GM19023 (cell line): Measurements from ENCODE around the gene SUFU.

Source experiments
- ATAC-seq: cut with Tn5 transposase; IDR thresholded peaks from one replicate; pipeline ENCODE4 v1.9.1; 2021; ENCODE audit warnings: mild to moderate bottlenecking, moderate library complexity; ENCODE audit not compliant: unreplicated experiment

The SUFU gene

DNA sequence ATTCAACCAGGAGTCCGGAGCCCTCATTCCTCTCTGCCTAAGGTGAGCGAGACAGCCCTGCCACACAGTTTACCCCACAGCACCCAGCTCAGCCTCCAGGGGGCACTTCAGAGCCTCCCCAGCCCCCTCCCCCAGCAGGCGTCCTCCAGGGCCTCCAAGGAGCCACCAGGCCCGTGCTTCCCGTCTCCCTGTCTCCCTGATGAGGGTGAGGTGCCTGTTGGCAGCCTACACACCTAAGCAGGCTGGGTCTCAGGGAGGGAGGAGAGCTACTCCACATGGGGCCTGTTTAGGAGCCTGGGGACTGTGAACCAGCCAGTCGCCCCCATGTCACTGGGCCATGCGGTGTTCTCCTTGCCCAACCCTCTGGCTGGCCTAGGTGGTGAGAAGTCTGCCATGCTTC is 111.6 kb downstream of the SUFU start:
- ATAC-seq, result no peak

DNA sequence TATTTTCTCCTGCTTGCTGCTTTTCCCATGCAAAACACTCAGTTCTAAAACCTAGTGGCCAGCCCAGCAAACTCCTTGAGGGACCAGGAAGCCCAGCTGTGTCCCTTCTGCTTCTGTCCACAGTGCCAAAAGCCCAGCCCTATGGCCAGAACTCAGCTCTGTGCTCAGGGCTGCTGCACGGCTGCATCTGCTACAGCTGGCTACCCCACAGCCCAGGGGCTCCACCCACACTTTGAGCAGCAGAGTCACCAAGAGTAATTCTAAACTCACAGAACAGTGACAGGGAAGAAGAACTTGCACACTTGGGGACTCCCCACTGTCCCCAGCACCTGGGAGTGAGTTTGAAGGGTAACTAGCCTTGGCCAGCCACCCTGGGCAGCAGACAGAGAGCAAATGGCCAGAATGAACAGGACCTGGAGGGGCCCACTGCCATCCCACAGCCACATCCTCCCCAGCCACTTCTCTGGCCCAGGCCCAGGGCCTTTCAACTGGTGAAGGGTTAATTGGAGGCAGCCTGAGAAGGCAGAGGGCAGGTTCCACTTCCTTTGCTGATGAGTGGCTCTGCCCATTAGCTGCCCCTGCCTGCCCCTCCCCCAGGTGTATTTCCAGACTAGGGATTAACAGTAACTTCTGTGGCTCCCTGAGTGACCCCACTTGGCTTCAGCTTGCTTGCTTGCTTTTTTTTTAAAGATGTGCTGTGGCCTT is 112.4 kb downstream of the SUFU start:
- peak; percentile 79 for ATAC-seq

DNA sequence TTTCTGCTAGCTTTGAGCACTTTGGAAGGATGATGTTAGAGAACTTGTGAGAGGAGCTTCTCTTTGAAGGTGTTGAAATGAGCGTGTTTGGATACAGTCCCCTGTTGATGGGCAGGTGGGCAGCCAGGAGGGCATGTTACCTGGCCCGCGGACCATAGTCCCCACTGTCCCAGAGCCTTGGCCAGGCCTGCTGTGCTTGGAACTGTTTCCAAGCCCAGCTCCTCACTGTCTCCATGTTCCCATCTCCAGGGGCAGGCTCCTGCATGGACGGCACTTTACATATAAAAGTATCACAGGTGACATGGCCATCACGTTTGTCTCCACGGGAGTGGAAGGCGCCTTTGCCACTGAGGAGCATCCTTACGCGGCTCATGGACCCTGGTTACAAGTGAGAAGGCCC is 113.3 kb downstream of the SUFU start:
- ATAC-seq, result no peak

DNA sequence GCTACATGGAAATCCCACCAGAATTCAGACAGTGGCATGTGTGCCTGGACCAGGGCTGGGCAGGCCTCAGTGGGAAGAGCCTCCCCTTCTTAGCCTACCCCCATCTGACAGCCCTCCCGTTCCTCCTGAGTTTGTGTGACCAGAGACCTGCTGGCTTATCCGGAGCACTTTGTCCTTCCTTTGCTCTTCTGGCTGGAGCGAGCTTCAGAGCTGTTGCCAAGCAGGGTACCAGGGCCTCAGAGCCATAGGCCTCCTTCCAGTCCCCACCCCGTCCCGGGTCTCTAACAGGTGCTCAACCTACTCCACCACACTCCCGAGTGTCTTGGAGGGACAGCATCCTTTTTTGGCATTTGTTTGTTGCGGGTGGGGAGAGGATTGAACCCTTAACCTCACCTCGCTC is 114.0 kb downstream of the SUFU start:
- ATAC-seq, result no peak

- no peak for ATAC-seq
These were observed 115.7 kb downstream of the SUFU start for GRCh38 chr10:102619281-102619981.

GRCh38 chr10:102620138-102620590 is 116.4 kb downstream of the SUFU start:
- no peak for ATAC-seq

- ATAC-seq, result no peak
These were observed 117.0 kb downstream of the SUFU start for GRCh38 chr10:102620591-102621442.

DNA sequence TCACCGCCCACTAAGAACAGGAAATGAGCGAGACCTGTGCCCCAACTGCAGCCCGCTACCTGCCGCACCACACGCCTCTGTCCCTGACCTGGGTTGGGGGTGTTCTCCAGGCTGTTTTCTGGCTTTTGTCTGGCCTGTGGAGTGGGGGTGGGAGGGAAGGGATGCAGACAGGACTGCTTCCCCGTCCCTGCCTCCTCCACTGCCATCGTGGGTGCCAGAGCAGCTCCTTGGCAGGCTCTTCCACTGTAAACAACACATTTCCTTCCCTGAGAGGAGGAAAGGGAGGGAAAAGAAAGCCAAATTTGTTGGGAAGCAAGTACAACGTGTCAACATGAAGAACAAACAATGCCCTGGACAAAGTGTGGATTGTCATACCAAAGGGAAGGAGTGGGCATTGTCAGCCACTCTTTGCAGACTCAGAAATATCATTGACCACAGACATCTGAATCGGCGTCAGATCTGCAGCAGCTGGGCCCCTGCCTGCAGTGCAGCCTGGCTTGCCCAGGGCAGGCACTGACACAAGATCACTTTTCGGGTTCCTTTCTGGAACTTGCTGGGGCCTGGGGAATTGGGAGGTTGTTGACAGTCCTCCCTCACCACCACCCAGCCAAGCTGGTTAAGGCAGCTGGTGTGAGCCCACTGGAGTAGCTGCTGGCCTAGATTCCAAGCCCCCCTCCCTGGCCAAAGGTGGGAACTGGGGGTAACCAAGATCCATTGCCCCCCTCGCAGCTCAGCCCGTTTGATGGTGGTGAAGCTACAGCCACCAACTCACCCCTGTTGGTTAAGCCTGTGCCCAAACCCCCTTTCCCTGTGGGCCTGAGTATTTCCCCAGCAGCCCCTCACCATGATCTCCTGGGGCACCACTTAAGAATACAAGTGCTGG is 117.9 kb downstream of the SUFU start:
- ATAC-seq, result no peak

DNA sequence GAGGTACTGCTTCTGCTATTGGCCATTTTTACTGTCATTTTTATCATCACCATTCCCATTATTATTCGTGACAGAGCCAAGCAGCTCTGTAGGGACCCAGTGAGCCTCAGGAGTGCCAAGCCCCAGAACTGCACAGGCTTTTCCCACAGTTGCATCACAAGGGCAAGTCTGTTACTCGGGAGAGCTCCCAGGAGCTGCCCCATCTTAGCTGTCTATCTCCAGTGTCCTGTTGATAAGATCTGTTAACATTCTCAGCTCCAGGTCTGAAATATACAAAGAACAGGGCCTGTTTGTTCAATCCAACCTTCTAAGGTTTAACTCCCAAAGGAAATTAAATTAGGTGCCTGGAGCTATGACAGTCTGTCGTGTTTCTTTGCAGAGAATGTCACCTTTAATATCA is 120.3 kb downstream of the SUFU start:
- ATAC-seq, result no peak

GRCh38 chr10:102624751-102625645 is 121.2 kb downstream of the SUFU start:
- no peak for ATAC-seq

- ATAC-seq, result no peak
These were observed 122.4 kb downstream of the SUFU start for GRCh38 chr10:102626026-102626685.

- no peak for ATAC-seq
These were observed 123.5 kb downstream of the SUFU start for GRCh38 chr10:102627291-102627735.

DNA sequence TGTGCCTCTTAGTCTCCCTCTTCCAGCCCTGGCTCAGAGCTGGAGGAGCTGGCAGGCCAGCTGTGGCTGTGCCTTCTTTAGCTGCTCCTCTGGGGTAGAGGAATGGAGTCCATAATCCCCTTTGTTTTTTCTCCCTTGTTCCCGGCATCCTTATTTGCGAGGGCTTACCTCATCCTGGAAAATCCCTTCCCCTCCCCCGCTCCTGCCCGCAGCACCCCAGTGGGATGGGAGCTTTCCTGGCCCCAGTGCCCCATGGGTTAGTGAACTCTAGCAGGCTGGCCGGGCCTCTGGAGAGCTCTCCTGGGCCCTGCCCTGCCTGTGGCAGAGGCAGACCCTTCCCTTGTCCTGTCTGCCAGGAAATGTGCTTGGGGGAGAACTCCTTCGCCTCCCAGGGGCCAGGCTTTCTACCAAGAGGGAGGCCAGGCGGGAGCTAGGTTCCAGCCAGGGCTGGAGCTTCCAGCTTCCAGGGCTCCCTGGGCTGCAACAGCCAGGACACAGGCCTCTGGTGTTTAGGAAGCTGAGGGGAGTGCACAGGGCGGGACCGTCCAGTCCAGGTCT is 124.0 kb downstream of the SUFU start:
- no peak for ATAC-seq

DNA sequence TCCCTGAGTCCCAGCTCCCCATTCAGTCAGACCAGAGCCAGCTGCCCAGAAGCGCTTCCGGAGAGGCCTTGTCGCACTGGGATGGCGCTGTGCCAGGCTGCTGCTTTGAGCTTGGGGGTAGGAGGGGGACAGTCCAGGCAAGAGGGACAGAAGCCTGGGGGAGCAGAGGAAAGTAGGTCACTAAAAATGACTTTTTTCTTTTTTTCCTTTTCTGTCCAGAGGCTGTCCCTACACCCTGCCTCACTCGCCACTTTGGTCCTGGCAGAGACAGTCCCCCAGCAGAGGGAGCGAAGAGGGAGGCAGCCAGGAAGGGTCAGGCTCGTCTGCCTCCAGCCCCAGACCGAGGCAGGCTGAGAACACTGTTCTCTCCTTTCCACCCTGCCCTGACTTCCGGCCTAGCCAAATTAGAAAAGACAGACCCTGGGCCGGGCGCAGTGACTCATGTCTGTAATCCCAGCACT is 124.7 kb downstream of the SUFU start:
- ATAC-seq, result no peak

GRCh38 chr10:102629661-102630614 is 126.2 kb downstream of the SUFU start:
- no peak for ATAC-seq

DNA sequence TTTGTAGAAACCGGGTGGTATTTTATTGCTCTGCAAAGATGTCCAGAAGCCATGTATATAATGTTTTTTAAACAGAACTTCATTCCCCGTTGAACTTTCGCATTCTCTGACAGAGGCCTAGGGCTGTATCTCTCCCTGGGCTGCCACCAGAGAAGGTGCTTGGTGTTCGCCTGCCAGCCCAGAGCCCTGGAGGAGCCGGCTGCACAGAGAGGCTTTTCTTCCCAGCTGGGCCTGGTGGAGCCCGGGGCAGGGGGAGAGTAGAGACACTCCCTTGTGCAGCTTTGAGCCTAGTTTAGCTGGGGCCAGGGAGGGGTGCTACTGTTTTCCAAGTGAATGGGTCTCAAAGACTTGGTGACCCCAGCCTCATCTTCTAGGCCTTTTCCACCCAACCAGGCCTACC is 126.9 kb downstream of the SUFU start:
- ATAC-seq, result no peak
